SU-DHL-6 (cell line): ENCODE results near the gene CDH13.

Experiments
- H2AFZ ChIP-seq: fragments of 200-600 bp; sonication (generic); 2 replicates; pipeline ENCODE4 v1.6.1; 2014; ENCODE audit warnings: low read depth, mild to moderate bottlenecking, moderate library complexity, mixed read lengths, antibody characterized with exemption, low read length; ENCODE audit not compliant: severe bottlenecking
- H3F3A ChIP-seq: fragments of 200-600 bp; shearing (Covaris generic); 2 replicates; pipeline ENCODE4 v1.6.0; 2016; ENCODE audit warnings: antibody characterized with exemption, mild to moderate bottlenecking; ENCODE audit not compliant: insufficient read depth
- H3K27ac ChIP-seq: fragments of 200-600 bp; sonication (generic); 2 replicates; pipeline ENCODE4 v1.5.1; 2016; ENCODE audit warnings: low read depth, mild to moderate bottlenecking, low read length, moderate library complexity, mixed read lengths
- H3K27me3 ChIP-seq: fragments of 200-600 bp; sonication (generic), shearing (Covaris generic); 2 replicates; pipeline ENCODE4 v1.6.0; 2014; ENCODE audit warnings: mild to moderate bottlenecking, low read length
- H3K36me3 ChIP-seq: fragments of 200-600 bp; sonication (generic); 2 replicates; pipeline ENCODE4 v1.6.1; 2014; ENCODE audit warnings: mild to moderate bottlenecking, low read length, mixed read lengths
- H3K4me2 ChIP-seq: fragments of 300-600, 200-600 bp; shearing (Covaris generic), sonication (generic); 2 replicates; pipeline ENCODE4 v1.6.0; 2014; ENCODE audit warnings: low read length, low read depth, mild to moderate bottlenecking; ENCODE audit not compliant: poor library complexity, severe bottlenecking
- H3K4me3 ChIP-seq: fragments of 200-600 bp; sonication (generic); 2 replicates; pipeline ENCODE4 v1.5.1; 2014; ENCODE audit warnings: antibody characterized with exemption, low read length, mild to moderate bottlenecking, mixed read lengths; ENCODE audit not compliant: insufficient read depth, poor library complexity, severe bottlenecking
- H3K79me2 ChIP-seq: fragments of 200-600 bp; sonication (generic); 2 replicates; pipeline ENCODE4 v1.6.1; 2014; ENCODE audit warnings: mild to moderate bottlenecking, low read length, moderate library complexity; ENCODE audit not compliant: insufficient read depth
- H3K9ac ChIP-seq: fragments of 200-600 bp; sonication (generic); 2 replicates; pipeline ENCODE4 v1.7.0; 2014; ENCODE audit warnings: mild to moderate bottlenecking, low read length
- H3K9me2 ChIP-seq: fragments of 200-600 bp; sonication (generic); replicated peaks from 2 replicates; pipeline ENCODE4 v1.6.1; 2014; ENCODE audit warnings: low read length; ENCODE audit not compliant: insufficient read depth
- H3K9me3 ChIP-seq: fragments of 200-600 bp; sonication (generic); 2 replicates; pipeline ENCODE4 v1.6.1; 2014; ENCODE audit warnings: low read length, mixed read lengths; ENCODE audit not compliant: insufficient read depth
- H4K20me1 ChIP-seq: fragments of 200-600 bp; sonication (generic); 2 replicates; pipeline ENCODE4 v1.6.1; 2014; ENCODE audit warnings: low read depth, mild to moderate bottlenecking, antibody characterized with exemption, low read length, moderate library complexity, mixed read lengths
- CTCF ChIP-seq: fragments of 200-600 bp; sonication (generic); IDR thresholded peaks from one replicate; pipeline ENCODE4 v1.5.1; 2017; ENCODE audit warnings: antibody characterized with exemption, mild to moderate bottlenecking, low read length, moderate library complexity; ENCODE audit not compliant: insufficient read depth, poor library complexity, severe bottlenecking
- EZH2phosphoT487 ChIP-seq: fragments of 200-600 bp; sonication (generic), shearing (Covaris generic); conservative IDR thresholded peaks from 2 replicates; pipeline ENCODE4 v1.6.1; 2018; ENCODE audit warnings: mild to moderate bottlenecking, antibody characterized with exemption, low read length, moderate library complexity, mixed read lengths

The CDH13 gene

GRCh38 chr16:83818276-83818675 lies 1191.5 kb downstream of the CDH13 start:
- H3K9me3 ChIP-seq, result no peaks in the 10 kb centered on the region
- no peak overlapping the region for H3K27ac ChIP-seq
- no peaks in the 10 kb centered on the region for H3K36me3 ChIP-seq
- no peak overlapping the region for H2AFZ ChIP-seq
- H4K20me1 ChIP-seq, result no peaks in the 10 kb centered on the region
- H3K27me3 ChIP-seq, result no peaks in the 10 kb centered on the region
- H3K4me3 ChIP-seq, result no peak overlapping the region
- peaks cover 10% of the 10 kb centered on the region for H3F3A ChIP-seq
- no peak overlapping the region for H3K4me2 ChIP-seq
- no peak overlapping the region for H3K9ac ChIP-seq
- no peaks in the 10 kb centered on the region for H3K79me2 ChIP-seq
- no peak for TF ChIP-seq CTCF
- no peak for TF ChIP-seq EZH2phosphoT487
- no peaks in the 10 kb centered on the region for H3K9me2 ChIP-seq

GRCh38 chr16:83819361-83819760 lies 1192.6 kb downstream of the CDH13 start:
- H3K27me3 ChIP-seq, result no peaks in the 10 kb centered on the region
- no peak overlapping the region for H3K9ac ChIP-seq
- H3K4me3 ChIP-seq, result no peak overlapping the region
- no peaks in the 10 kb centered on the region for H3K9me3 ChIP-seq
- H3K4me2 ChIP-seq, result no peak overlapping the region
- H3K27ac ChIP-seq, result no peak overlapping the region
- H3K9me2 ChIP-seq, result no peaks in the 10 kb centered on the region
- H3F3A ChIP-seq, result peaks cover 2% of the 10 kb centered on the region; the same call in 1 of the 2 replicates
- H3K36me3 ChIP-seq, result no peaks in the 10 kb centered on the region
- TF ChIP-seq CTCF, result no peak
- no peak for TF ChIP-seq EZH2phosphoT487
- H4K20me1 ChIP-seq, result no peaks in the 10 kb centered on the region
- no peak overlapping the region for H2AFZ ChIP-seq
- H3K79me2 ChIP-seq, result no peaks in the 10 kb centered on the region

GRCh38 chr16:83826146-83826913 lies 1199.6 kb downstream of the CDH13 start:
- H3K36me3 ChIP-seq, result no peaks in the 10 kb centered on the region
- no peak overlapping the region for H3K4me2 ChIP-seq
- H2AFZ ChIP-seq, result no peak overlapping the region
- no peak overlapping the region for H3K27ac ChIP-seq
- no peaks in the 10 kb centered on the region for H3K27me3 ChIP-seq
- no peaks in the 10 kb centered on the region for H3F3A ChIP-seq
- no peak for TF ChIP-seq EZH2phosphoT487
- peak; percentile 80 for TF ChIP-seq CTCF
- no peaks in the 10 kb centered on the region for H3K9me3 ChIP-seq
- no peak overlapping the region for H3K9ac ChIP-seq
- no peaks in the 10 kb centered on the region for H3K79me2 ChIP-seq
- H3K4me3 ChIP-seq, result no peak overlapping the region
- H4K20me1 ChIP-seq, result no peaks in the 10 kb centered on the region
- no peaks in the 10 kb centered on the region for H3K9me2 ChIP-seq
